K562 (cell line): Measurements from ENCODE around the gene SDK1. TPM values are rescaled to one million over a fixed set of nuclear protein-coding genes. Genes with fewer than 3 reads are reported as not detected.
A peak's percentile ranks its signal among the peaks of the same experiment; 100 is the strongest.

ENCODE experiments used
- CBFA2T3 ChIP-seq: fragments of 450-650 bp; IDR thresholded peaks from 2 replicates; pipeline ENCODE4 v1.6.1; 2017
- CTCFL ChIP-seq: IDR thresholded peaks from 2 replicates; pipeline ENCODE4 v1.6.1; 2011; ENCODE audit warnings: borderline replicate concordance, low read depth, mild to moderate bottlenecking, moderate library complexity, low read length; ENCODE audit not compliant: insufficient read depth, poor library complexity, severe bottlenecking
- GABPA ChIP-seq: fragments of 200-800 bp; sonication (Bioruptor generic); conservative IDR thresholded peaks from 2 replicates; pipeline ENCODE4 v1.6.1; 2016; ENCODE audit warnings: low read depth, missing genetic modification characterization, missing compliant biosample characterization
- HDAC6 ChIP-seq: IDR thresholded peaks from 2 replicates; pipeline ENCODE4 v1.6.1; 2012; ENCODE audit warnings: low read depth, mild to moderate bottlenecking, control low read depth, inconsistent platforms, low read length, moderate library complexity
- MXI1 ChIP-seq: IDR thresholded peaks from 2 replicates; pipeline ENCODE4 v1.6.1; 2011; ENCODE audit warnings: low read depth, mild to moderate bottlenecking, improper control_type of control experiment, low read length
- RB1 ChIP-seq: fragments of 450-650 bp; IDR thresholded peaks from 2 replicates; pipeline ENCODE4 v1.6.1; 2017; ENCODE audit warnings: low read depth, mild to moderate bottlenecking
- RHOXF2B ChIP-seq: fragments of 250-450 bp; sonication (Bioruptor Pico); conservative IDR thresholded peaks from 2 replicates; pipeline ENCODE4 v1.5.1; 2021
- SP1 ChIP-seq: sonication (generic); formaldehyde crosslinking; IDR thresholded peaks from 2 replicates; pipeline ENCODE4 v1.8.1; 2022; ENCODE audit warnings: mild to moderate bottlenecking, missing genetic modification reagents
- THAP12 ChIP-seq: fragments of 250-450 bp; sonication (Bioruptor Pico); IDR thresholded peaks from 2 replicates; pipeline ENCODE4 v1.9.0; 2021; ENCODE audit warnings: mild to moderate bottlenecking, inconsistent platforms
- TSHZ1 ChIP-seq: fragments of 250-450 bp; sonication (Bioruptor Pico); IDR thresholded peaks from 2 replicates; pipeline ENCODE4 v1.4.0; 2020; ENCODE audit warnings: mild to moderate bottlenecking, moderate library complexity
- ZC3H4 ChIP-seq: sonication (generic); formaldehyde crosslinking; IDR thresholded peaks from 2 replicates; pipeline ENCODE4 v1.9.0; 2021; ENCODE audit warnings: missing genetic modification reagents, borderline replicate concordance
- ZMIZ1 ChIP-seq, 2 experiments: fragments of 150-350 bp in 1 of 2; IDR thresholded peaks; 2 replicates each; pipeline ENCODE4 v1.6.1; 2012 to 2016; ENCODE audit warnings: low read depth in 2 of 2, low read length in 2 of 2, mild to moderate bottlenecking in 1 of 2, moderate library complexity in 1 of 2
- ZNF445 ChIP-seq: fragments of 250-450 bp; sonication (Bioruptor Pico); IDR thresholded peaks from 2 replicates; pipeline ENCODE4 v1.4.0; 2020; ENCODE audit warnings: low read depth, mild to moderate bottlenecking, moderate library complexity
- ZNF511 ChIP-seq: sonication (generic); formaldehyde crosslinking; IDR thresholded peaks from 2 replicates; pipeline ENCODE4 v1.8.0; 2022; ENCODE audit warnings: mild to moderate bottlenecking, missing genetic modification reagents
- ZNF780A ChIP-seq: fragments of 250-450 bp; sonication (Bioruptor Pico); IDR thresholded peaks from 2 replicates; pipeline ENCODE4 v1.5.0; 2021; ENCODE audit warnings: mild to moderate bottlenecking
- polyA plus RNA-seq, 8 experiments: library from polyadenylated mRNA; depleted of rRNA in 4 of 8; stranded (reverse) in 5 of 8; unstranded in 3 of 8; fragments of >200 nt; fragmentation: Nextera tagmentation in 2 of 8; fragmentation: Illumina TruSeq in 1 of 8; extraction: Ambion mirVana in 2 of 8; extraction: Trizol in 1 of 8; gene quantifications; 2 replicates each; pipeline versions ENCODE4 v1.2.1 to v1.2.3, GENCODE V29; 2011 to 2014; ENCODE audit warnings: inconsistent platforms in 1 of 8, missing spikeins in 1 of 8
- total RNA-seq, 7 experiments: library from RNA; depleted of rRNA in 6 of 7; stranded (reverse); fragments of >200 nt in 6 of 7; fragmentation: Illumina TruSeq in 2 of 7; extraction: Trizol in 2 of 7; gene quantifications; 2 replicates each; pipeline versions ENCODE4 v1.2.1 to v1.2.3, GENCODE V29; 2011 to 2021; ENCODE audit warnings: low replicate concordance in 1 of 7

The SDK1 gene
- total and polyA plus RNA-seq, 9 of the 15 experiments (the other 6 are each of a cell fraction or from before 2014, with no cell fraction given): 0.16 TPM; not detected in 8

GRCh38 chr7:3300651-3301448, at the start of gene SDK1 (continued):
- no peak for TF ChIP-seq THAP12 (CRISPR knock-in tag)
- no peak for TF ChIP-seq ZMIZ1 (IDR thresholded peaks at IDR 0.05; ENCODE audit: low read depth in 2 of 2, low read length in 2 of 2)
- no peak for TF ChIP-seq GABPA (tag)
- no peak for TF ChIP-seq ZC3H4 (CRISPR knock-in tag)
- no peak for TF ChIP-seq HDAC6
- no peak for TF ChIP-seq ZNF780A (CRISPR knock-in tag)
- TF ChIP-seq ZNF445 (CRISPR knock-in tag): no peak
- TF ChIP-seq TSHZ1 (CRISPR knock-in tag): no peak
- TF ChIP-seq CTCFL: peak; percentile 15
- TF ChIP-seq RB1: peak; percentile 83
- no peak for TF ChIP-seq SP1 (CRISPR knock-in tag)
- no peak for TF ChIP-seq MXI1
- TF ChIP-seq CBFA2T3: no peak
- no peak for TF ChIP-seq RHOXF2B (CRISPR knock-in tag)
- no peak for TF ChIP-seq ZNF511 (CRISPR knock-in tag)
